ENCODE results near the gene ZFAND6.
"Not testable (repeated sequence)": the region's sequence is repeated elsewhere in the genome, so short reads cannot be mapped to it uniquely, and the experiment has no call there.

Gene ZFAND6

DNA sequence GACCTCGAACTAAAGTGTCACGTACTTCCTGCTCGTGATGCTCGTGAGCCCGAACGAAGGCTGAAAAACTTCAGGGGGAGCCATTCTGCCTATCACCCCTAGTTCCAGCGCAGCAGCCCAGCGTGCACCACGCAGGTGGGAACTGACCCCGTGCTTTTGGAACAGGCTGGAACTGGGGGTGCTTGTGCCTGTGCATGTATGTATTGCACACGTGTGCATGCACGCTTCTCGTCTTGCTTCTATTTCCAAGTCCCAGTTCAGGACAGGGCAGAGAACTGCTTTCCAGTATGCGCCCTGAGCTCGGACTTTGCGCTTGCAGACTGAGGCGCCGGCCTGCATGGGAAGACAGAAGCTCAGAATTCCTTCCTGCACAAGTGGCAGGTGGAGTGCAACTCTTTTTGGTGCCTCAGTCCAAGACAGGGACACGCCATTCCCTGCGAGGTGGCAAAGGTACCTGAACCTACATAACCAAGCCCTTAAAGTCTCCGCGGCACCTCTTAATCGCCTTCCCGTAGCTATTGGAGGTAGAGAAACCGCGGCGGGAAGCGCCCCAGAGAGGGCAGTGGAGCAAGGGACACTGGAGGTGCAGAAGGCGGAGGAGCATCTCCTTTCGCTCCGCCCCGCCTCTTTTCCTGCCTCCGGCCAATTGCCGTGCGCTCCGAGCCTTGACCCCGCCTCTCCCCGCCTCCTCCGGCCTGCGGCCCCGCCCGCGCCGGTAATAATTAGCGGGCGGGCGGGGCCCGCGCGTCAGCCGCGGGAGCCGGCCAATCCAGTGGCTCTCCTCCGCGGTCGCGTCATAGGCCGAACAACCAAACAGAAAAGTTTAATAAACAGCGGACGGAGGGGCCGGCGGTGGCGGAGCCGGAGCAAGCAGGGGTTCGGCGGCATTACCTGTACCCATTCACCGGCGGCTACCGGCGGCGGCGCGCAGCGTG lies at the start of gene ZFAND6:
ZFAND6 (plus strand) TSS at position 826 of the 935 bp plus-strand sequence. CDS start 60,669 bp downstream, outside the sequence.
- peak; percentile 87 for DNase-seq (ENCODE audit: low read depth, low spot score)
- no CpG with 5 or more reads among the region's 74 CpGs for WGBS (ENCODE audit: insufficient coverage, insufficient read length)
- Histone ChIP-seq H3K9me3 (ENCODE audit: control insufficient read depth, insufficient read depth, low read length) (no peaks in the 10 kb centered on the region), H3K27me3 (ENCODE audit: control insufficient read depth, insufficient read depth, low read length) (no peaks in the 10 kb centered on the region), H3K4me3 (ENCODE audit: low read length) (peak within 1 kb of the TSS; percentile 76), H3K27ac (ENCODE audit: low read length) (no peak within 1 kb of the TSS), H3K36me3 (ENCODE audit: control insufficient read depth, insufficient read depth, low read length) (no peaks in the 10 kb centered on the region), H3K4me1 (ENCODE audit: control insufficient read depth, insufficient read depth, low read length) (0 out of 2 replicates have a peak, but pooled peaks cover 1% of the 10 kb centered on the region)

DNA sequence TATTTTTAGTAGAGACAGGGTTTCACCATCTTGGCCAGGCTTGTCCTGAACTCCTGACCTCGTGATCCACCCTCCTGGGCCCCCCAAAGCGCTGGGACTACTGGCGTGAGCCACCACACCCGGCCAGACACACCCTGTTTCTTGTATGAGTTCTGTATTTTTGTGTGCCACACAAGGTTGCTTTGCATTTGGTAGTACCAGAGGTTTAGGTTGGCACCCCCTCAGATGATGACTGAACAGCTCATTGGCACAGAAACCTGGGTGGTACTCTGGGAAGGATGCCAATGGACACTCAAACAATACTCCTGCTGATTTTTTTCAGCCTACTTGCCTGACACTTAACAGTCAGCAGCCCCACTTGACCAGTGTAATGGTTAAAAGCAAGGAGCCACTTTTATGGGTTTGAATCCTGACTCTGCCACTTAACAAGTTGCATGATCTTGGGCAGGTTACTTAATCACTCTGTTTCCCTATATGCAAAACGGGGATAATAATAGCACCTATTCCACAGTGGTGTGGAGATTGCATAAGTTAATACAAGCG lies 49.3 kb upstream of the ZFAND6 start:
- Histone ChIP-seq H3K36me3 (ENCODE audit: control insufficient read depth, insufficient read depth, low read length) (no peaks in the 10 kb centered on the region), H3K4me3 (ENCODE audit: low read length) (no peak overlapping the region), H3K27ac (ENCODE audit: low read length) (no peak overlapping the region), H3K9me3 (ENCODE audit: control insufficient read depth, insufficient read depth, low read length) (no peaks in the 10 kb centered on the region), H3K4me1 (ENCODE audit: control insufficient read depth, insufficient read depth, low read length) (no peaks in the 10 kb centered on the region), H3K27me3 (ENCODE audit: control insufficient read depth, insufficient read depth, low read length) (no peaks in the 10 kb centered on the region)
- no CpG with 5 or more reads among the region's 6 CpGs for WGBS (ENCODE audit: insufficient coverage, insufficient read length)
- no peak for DNase-seq (ENCODE audit: low read depth, low spot score)

DNA sequence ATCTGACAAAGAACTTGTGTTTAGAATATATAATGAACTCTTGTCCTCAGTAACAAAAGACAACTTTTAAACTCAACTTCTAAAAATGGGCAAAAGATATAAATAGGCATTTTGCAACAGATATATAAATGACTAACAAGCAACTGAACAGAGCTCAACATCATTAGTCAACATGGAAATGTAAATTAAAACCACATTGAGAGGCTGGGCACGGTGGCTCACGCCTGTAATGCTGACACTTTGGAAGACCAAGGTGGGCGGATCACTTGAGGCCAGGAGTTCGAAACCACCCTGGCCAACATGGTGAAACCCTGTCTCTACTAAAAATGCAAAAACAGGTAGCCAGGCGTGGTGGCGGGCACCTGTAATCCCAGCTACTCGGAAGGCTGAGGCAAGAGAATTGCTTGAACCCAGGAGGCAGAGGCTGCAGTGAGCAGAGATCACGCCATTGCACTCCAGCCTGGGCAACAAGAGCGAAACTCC lies 48.4 kb upstream of the ZFAND6 start:
- not testable (repeated sequence) for H3K36me3 ChIP-seq (ENCODE audit: control insufficient read depth, insufficient read depth, low read length); DNase-seq (ENCODE audit: low read depth, low spot score); H3K4me1 ChIP-seq (ENCODE audit: control insufficient read depth, insufficient read depth, low read length); H3K9me3 ChIP-seq (ENCODE audit: control insufficient read depth, insufficient read depth, low read length); H3K4me3 ChIP-seq (ENCODE audit: low read length); H3K27ac ChIP-seq (ENCODE audit: low read length); H3K27me3 ChIP-seq (ENCODE audit: control insufficient read depth, insufficient read depth, low read length)
- no CpG with 5 or more reads among the region's 9 CpGs for WGBS (ENCODE audit: insufficient coverage, insufficient read length)

DNA sequence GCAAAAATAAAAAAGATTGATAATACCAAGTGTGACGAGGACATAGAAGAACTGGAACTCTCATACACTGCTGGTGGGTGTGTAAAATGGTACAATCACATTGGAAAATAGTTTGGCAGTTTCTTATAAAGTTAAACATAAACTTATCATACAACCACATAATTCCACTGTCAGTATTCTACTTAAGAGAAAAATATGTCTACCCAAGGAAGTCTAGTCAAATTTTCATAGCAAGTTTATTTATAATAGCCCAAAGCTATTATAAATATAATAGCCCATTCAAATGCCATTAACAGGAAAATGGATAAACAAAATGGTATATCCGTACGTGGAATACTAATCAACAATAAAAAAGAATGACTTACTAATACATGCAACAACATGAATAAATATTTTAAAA lies 47.9 kb upstream of the ZFAND6 start:
- DNase-seq (ENCODE audit: low read depth, low spot score), result no peak
- no peaks in the 10 kb centered on the region for H3K4me1 ChIP-seq (ENCODE audit: control insufficient read depth, insufficient read depth, low read length)
- no peaks in the 10 kb centered on the region for H3K36me3 ChIP-seq (ENCODE audit: control insufficient read depth, insufficient read depth, low read length)
- no CpG with 5 or more reads among the region's 3 CpGs for WGBS (ENCODE audit: insufficient coverage, insufficient read length)
- H3K9me3 ChIP-seq (ENCODE audit: control insufficient read depth, insufficient read depth, low read length), result no peaks in the 10 kb centered on the region
- no peak overlapping the region for H3K27ac ChIP-seq (ENCODE audit: low read length)
- no peaks in the 10 kb centered on the region for H3K27me3 ChIP-seq (ENCODE audit: control insufficient read depth, insufficient read depth, low read length)
- H3K4me3 ChIP-seq (ENCODE audit: low read length), result no peak overlapping the region

DNA sequence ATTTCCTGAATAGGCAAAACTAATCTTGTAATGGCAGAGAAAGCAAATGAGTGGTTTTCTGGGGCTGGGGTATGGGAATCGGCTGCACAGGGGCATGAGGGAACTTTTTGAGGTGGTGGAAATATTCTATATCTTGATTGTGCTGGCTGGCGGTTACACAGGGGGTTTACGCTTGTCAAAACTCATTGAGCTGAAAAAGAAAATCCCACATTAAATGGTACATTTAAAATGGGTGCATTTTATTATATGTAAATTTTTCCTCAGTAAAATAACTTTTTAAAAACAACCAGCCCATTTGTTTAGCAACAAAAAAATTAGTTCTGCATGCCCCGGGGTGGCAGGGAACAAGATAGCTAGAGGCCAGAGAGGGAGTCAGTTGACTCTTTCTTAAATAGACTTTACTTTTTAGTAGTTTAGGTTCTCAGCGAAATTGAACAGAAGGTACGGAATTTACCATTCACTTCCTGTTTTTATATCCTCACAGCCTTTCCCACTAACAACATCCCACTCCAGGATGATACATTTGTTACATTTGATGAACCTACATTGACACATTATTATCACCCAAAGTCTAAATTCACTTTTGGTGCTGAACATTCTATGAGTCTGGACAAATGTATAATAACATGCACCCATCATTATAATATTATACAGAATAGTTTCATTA lies 47.3 kb upstream of the ZFAND6 start:
- no peak overlapping the region for H3K4me3 ChIP-seq (ENCODE audit: low read length)

DNA sequence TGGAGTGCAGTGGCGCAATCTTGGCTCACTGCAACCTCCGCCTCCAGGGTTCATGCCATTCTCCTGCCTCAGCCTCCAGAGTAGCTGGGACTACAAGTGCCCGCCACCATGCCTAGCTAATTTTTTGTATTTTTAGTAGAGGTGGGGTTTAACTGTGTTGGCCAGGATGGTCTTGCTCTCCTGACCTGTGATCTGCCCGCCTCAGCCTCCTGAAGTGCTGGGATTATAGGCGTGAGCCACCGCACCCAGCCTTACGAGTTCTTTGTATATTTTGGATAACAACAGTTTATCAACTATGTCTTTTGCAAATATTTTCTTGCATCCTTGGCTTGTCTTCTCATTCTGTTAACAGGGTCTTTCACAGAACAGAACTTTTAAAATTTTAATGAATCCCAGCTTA lies 45.3 kb upstream of the ZFAND6 start:
- not testable (repeated sequence) for H3K4me3 ChIP-seq (ENCODE audit: low read length); H3K9me3 ChIP-seq (ENCODE audit: control insufficient read depth, insufficient read depth, low read length); H3K27ac ChIP-seq (ENCODE audit: low read length); H3K4me1 ChIP-seq (ENCODE audit: control insufficient read depth, insufficient read depth, low read length); H3K27me3 ChIP-seq (ENCODE audit: control insufficient read depth, insufficient read depth, low read length); DNase-seq (ENCODE audit: low read depth, low spot score); H3K36me3 ChIP-seq (ENCODE audit: control insufficient read depth, insufficient read depth, low read length)
- WGBS (ENCODE audit: insufficient coverage, insufficient read length), result no CpG with 5 or more reads among the region's 7 CpGs

More for the DNA sequence above, 47.3 kb upstream of the ZFAND6 start:
- H3K27ac ChIP-seq (ENCODE audit: low read length), result no peak overlapping the region
- H3K4me1 ChIP-seq (ENCODE audit: control insufficient read depth, insufficient read depth, low read length), result no peaks in the 10 kb centered on the region
- no peak for DNase-seq (ENCODE audit: low read depth, low spot score)
- no CpG with 5 or more reads among the region's 6 CpGs for WGBS (ENCODE audit: insufficient coverage, insufficient read length)
- H3K27me3 ChIP-seq (ENCODE audit: control insufficient read depth, insufficient read depth, low read length), result no peaks in the 10 kb centered on the region
- no peaks in the 10 kb centered on the region for H3K9me3 ChIP-seq (ENCODE audit: control insufficient read depth, insufficient read depth, low read length)
- no peaks in the 10 kb centered on the region for H3K36me3 ChIP-seq (ENCODE audit: control insufficient read depth, insufficient read depth, low read length)

DNA sequence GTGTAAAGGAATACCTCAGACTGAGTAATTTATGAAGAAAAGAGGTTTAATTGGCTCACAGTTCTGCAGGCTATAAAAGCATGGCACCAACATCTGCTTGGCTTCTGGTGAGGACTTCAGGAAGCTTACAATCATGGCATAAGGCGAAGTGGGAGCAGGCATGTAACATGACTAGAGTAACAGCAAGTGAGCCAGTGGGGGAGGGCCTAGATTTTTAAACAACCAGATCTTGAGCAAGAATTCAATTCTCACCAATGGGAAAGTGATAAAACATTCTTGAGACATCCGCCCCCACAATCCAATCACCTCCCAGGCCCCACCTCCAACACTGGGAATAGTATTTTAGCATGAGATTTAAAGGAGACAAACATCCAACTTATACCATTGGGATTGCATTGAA lies 44.3 kb upstream of the ZFAND6 start:
- no peak overlapping the region for H3K27ac ChIP-seq (ENCODE audit: low read length)
- no peaks in the 10 kb centered on the region for H3K9me3 ChIP-seq (ENCODE audit: control insufficient read depth, insufficient read depth, low read length)
- no peaks in the 10 kb centered on the region for H3K27me3 ChIP-seq (ENCODE audit: control insufficient read depth, insufficient read depth, low read length)
- no CpG with 5 or more reads among the region's 2 CpGs for WGBS (ENCODE audit: insufficient coverage, insufficient read length)
- no peak overlapping the region for H3K4me3 ChIP-seq (ENCODE audit: low read length)
- no peaks in the 10 kb centered on the region for H3K4me1 ChIP-seq (ENCODE audit: control insufficient read depth, insufficient read depth, low read length)
- no peak for DNase-seq (ENCODE audit: low read depth, low spot score)
- H3K36me3 ChIP-seq (ENCODE audit: control insufficient read depth, insufficient read depth, low read length), result no peaks in the 10 kb centered on the region

DNA sequence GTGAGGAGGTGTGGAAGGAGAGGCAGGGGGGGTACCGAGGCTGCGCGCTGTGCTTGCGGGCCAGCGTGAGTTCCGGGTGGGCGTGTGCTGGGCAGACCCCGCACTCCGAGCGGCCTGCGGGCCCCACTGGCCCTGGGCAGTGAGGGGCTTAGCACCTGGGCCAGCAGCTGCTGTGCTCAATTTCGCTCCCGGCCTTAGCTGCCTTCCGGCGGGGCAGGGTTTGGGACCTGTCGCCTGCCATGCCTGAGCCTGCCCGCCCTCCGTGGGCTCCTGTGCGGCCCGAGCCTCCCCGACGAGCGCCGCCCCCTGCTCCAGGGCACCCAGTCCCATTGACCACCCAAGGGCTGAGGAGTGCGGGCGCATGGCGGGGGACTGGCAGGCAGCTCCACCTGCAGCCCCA lies 43.0 kb upstream of the ZFAND6 start:
- H3K4me1 ChIP-seq (ENCODE audit: control insufficient read depth, insufficient read depth, low read length); DNase-seq (ENCODE audit: low read depth, low spot score); H3K9me3 ChIP-seq (ENCODE audit: control insufficient read depth, insufficient read depth, low read length); H3K27me3 ChIP-seq (ENCODE audit: control insufficient read depth, insufficient read depth, low read length); H3K36me3 ChIP-seq (ENCODE audit: control insufficient read depth, insufficient read depth, low read length); H3K4me3 ChIP-seq (ENCODE audit: low read length); H3K27ac ChIP-seq (ENCODE audit: low read length): not testable (repeated sequence)
- no CpG with 5 or more reads among the region's 27 CpGs for WGBS (ENCODE audit: insufficient coverage, insufficient read length)

DNA sequence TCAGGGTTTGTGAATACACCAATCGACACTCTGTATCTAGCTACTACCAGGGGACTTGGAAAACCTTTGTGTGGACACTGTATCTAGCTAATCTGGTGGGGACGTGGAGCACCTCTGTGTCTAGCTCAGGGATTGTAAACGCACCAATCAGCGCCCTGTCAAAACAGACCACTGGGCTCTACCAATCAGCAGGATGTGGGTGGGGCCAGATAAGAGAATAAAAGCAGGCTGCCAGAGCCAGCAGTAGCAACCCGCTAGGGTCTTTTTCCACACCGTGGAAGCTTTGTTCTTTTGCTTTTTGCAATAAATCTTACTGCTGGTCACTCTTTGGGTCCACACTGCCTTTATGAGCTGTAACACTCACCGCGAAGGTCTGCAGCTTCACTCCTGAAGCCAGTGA lies 42.3 kb upstream of the ZFAND6 start:
- H3K27ac ChIP-seq (ENCODE audit: low read length), result not testable (repeated sequence)
- WGBS (ENCODE audit: insufficient coverage, insufficient read length), result no CpG with 5 or more reads among the region's 8 CpGs

DNA sequence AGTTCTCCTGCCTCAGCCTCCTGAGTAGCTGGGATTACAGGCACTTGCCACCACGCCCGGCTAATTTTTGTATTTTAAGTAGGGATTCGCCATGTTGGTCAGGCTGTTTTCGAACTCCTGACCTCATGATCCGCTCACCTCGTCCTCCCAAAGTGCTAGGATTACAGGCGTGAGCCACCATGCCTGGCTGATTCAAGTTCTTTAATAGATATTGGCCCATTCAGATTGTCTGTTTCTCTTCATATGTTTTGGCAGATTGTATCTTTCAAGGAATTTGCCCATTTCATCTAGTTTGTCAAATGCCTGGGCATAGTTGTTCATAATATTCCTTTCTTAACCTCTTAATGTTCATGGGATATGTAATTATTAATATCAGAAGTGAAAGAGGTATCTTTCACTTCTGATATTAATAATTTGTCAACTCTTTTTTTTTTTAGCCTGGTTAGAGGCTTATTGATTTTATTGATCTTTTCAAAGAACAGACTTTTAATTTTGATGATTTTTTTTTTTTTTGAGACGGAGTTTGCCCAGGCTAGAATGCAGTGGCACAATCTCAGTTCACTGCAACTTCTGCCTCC lies 40.2 kb upstream of the ZFAND6 start:
- no peaks in the 10 kb centered on the region for H3K4me1 ChIP-seq (ENCODE audit: control insufficient read depth, insufficient read depth, low read length)
- no peak overlapping the region for H3K27ac ChIP-seq (ENCODE audit: low read length)
- H3K9me3 ChIP-seq (ENCODE audit: control insufficient read depth, insufficient read depth, low read length), result no peaks in the 10 kb centered on the region
- H3K27me3 ChIP-seq (ENCODE audit: control insufficient read depth, insufficient read depth, low read length), result no peaks in the 10 kb centered on the region
- WGBS (ENCODE audit: insufficient coverage, insufficient read length), result no CpG with 5 or more reads among the region's 8 CpGs
- no peak for DNase-seq (ENCODE audit: low read depth, low spot score)
- no peak overlapping the region for H3K4me3 ChIP-seq (ENCODE audit: low read length)
- H3K36me3 ChIP-seq (ENCODE audit: control insufficient read depth, insufficient read depth, low read length), result no peaks in the 10 kb centered on the region

More for the DNA sequence above, 42.3 kb upstream of the ZFAND6 start:
- H3K4me3 ChIP-seq (ENCODE audit: low read length); H3K27me3 ChIP-seq (ENCODE audit: control insufficient read depth, insufficient read depth, low read length); H3K36me3 ChIP-seq (ENCODE audit: control insufficient read depth, insufficient read depth, low read length); H3K9me3 ChIP-seq (ENCODE audit: control insufficient read depth, insufficient read depth, low read length); DNase-seq (ENCODE audit: low read depth, low spot score); H3K4me1 ChIP-seq (ENCODE audit: control insufficient read depth, insufficient read depth, low read length): not testable (repeated sequence)

Measured in iPS DF 6.9 (cell line).